ENCODE measurements around the gene ZMPSTE24. TPM values are rescaled to one million over a fixed set of nuclear protein-coding genes. Genes with fewer than 3 reads are reported as not detected.

Gene ZMPSTE24
- total and polyA plus RNA-seq, 7 donors: 12.7 to 60.2 (median 22.2) TPM

DNA sequence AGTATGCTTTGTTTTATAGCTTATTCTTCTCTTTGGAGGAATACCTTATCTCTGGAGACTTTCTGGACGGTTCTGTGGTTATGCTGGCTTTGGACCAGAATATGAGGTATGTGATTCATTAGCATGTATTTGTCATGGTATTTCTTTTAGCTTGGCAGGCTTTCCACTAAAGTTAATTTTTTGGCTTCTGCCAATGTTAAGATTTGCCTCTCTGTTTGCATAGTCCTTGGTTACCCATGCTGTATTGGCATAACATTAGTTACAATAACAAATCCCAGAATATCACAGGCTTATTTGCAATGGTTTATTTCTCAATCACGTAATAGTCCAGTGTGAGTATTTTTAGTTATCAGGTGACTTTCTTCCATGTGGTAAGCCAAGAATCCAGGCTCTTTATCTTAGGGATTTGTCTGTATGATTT lies 9.7 kb downstream of the ZMPSTE24 start:
- H3K36me3 ChIP-seq (ENCODE audit: insufficient read depth in 1 of 2, low read depth in 1 of 2): peaks cover 0 to 82% of the 10 kb centered on the region in 2 donors
- TF ChIP-seq CTCF (IDR thresholded peaks at IDR 0.05): no peak
- peak overlapping the region; percentile 69 for H3K27ac ChIP-seq
- ATAC-seq: peak; percentile 70 to 86 (median 80)
- no peaks in the 10 kb centered on the region for H3K9me3 ChIP-seq
- peaks cover 28% of the 10 kb centered on the region for H3K4me1 ChIP-seq
- no peaks in the 10 kb centered on the region for H3K27me3 ChIP-seq (ENCODE audit: insufficient read depth in 3 of 3, low read length in 2 of 3)
- no peak for DNase-seq
- WGBS, 3 donors: 27 to 43% (median 30%) methylated on average over 2 of the region's 2 CpGs
- no peak overlapping the region for H3K4me3 ChIP-seq
- intact Hi-C loops (cut with DNase I): no loop called here

GRCh38 chr1:40268211-40268610 lies 10.2 kb downstream of the ZMPSTE24 start:
- H3K4me3 ChIP-seq: no peak overlapping the region
- H3K27ac ChIP-seq: peak overlapping the region; percentile 69
- no peaks in the 10 kb centered on the region for H3K27me3 ChIP-seq (ENCODE audit: insufficient read depth in 3 of 3, low read length in 2 of 3)
- no peak for ATAC-seq
- TF ChIP-seq CTCF (IDR thresholded peaks at IDR 0.05): no peak
- peaks cover 0 to 82% of the 10 kb centered on the region in 2 donors for H3K36me3 ChIP-seq (ENCODE audit: insufficient read depth in 1 of 2, low read depth in 1 of 2)
- intact Hi-C loops (cut with DNase I): no loop called here
- no peak for DNase-seq
- H3K9me3 ChIP-seq: no peaks in the 10 kb centered on the region
- H3K4me1 ChIP-seq: peaks cover 23% of the 10 kb centered on the region

DNA sequence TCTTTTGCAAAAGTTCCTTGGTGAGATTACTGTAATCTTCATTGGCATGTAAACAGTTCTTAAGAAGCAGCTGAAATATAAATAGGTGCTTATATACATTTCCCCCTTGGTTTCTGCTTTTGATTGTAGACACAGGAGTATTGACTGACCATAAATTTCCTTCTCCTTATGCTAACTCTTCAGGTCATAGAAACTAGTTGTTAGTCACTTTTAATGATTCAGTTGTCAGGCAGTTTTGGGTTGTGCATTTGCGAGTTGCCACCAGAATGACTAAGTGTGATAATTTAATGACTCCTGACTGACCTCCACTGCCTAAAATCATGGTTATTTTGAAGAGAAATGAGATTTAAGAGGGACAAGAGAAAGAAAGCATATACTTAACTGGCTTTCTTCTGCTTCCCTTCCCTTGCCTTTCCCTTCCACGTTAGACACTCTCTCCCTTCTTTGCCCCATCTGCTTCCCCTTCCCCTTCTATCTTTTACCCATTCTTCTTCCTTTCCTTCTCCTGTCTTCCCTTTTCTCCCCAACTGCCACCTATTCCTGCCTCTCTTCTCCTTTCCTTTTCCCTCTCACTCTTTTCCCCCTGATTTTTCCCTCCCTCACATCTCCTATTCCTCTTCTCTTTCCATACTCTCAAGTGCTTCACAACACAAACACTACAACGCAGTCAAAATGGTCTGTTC lies 12.3 kb downstream of the ZMPSTE24 start:
- H3K4me3 ChIP-seq: no peak overlapping the region
- 57 to 66% (median 62%) methylated on average over 3 of the region's 3 CpGs for WGBS, 3 donors
- DNase-seq: no peak
- H3K9me3 ChIP-seq: no peaks in the 10 kb centered on the region
- peaks cover 0 to 89% of the 10 kb centered on the region in 2 donors for H3K36me3 ChIP-seq (ENCODE audit: insufficient read depth in 1 of 2, low read depth in 1 of 2)
- ATAC-seq: no peak
- H3K4me1 ChIP-seq: peaks cover 17% of the 10 kb centered on the region
- no peaks in the 10 kb centered on the region for H3K27me3 ChIP-seq (ENCODE audit: insufficient read depth in 3 of 3, low read length in 2 of 3)
- intact Hi-C loops (cut with DNase I): no loop called here
- no peak for TF ChIP-seq CTCF (IDR thresholded peaks at IDR 0.05)
- no peak overlapping the region for H3K27ac ChIP-seq

DNA sequence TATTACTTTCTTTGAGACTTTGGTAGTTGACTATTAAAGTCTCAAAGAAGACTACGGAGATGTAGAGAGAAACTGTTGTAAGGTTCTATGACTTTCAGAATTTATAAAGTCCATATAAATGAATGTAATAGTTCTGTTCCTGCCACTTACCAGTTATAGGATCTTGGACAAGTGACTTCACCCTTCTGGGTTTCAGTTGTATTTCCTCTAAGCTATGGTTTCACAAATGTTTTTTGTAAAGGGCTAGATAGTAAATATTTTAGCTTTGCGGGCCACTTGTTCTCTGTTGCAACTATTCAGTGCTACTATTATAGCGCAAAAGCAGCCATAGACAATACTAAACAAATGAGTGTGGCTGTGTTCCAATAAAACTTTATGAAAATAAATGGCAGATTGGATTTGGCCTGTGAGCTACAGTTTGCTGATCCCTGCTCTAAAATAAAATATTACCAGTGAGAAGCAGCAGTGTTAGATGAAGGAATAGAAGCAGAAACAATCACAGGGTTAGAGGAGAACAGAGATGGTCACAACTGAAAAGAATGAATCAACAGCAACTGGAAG lies 14.7 kb downstream of the ZMPSTE24 start:
- H3K27ac ChIP-seq: no peak overlapping the region
- no peak for TF ChIP-seq CTCF (IDR thresholded peaks at IDR 0.05)
- H3K9me3 ChIP-seq: no peaks in the 10 kb centered on the region
- H3K36me3 ChIP-seq (ENCODE audit: insufficient read depth in 1 of 2, low read depth in 1 of 2): peaks cover 0 to 95% of the 10 kb centered on the region in 2 donors
- peaks cover 15% of the 10 kb centered on the region for H3K4me1 ChIP-seq
- H3K27me3 ChIP-seq (ENCODE audit: insufficient read depth in 3 of 3, low read length in 2 of 3): no peaks in the 10 kb centered on the region
- intact Hi-C loops (cut with DNase I): no loop called here
- DNase-seq: no peak
- no peak for ATAC-seq
- H3K4me3 ChIP-seq: no peak overlapping the region
- 95 to 98% (median 98%) methylated on average over 3 of the region's 3 CpGs for WGBS, 3 donors
